ENCODE measurements around the gene GPR137. TPM values are rescaled to one million over a fixed set of nuclear protein-coding genes. Genes with fewer than 3 reads are reported as not detected.

The GPR137 gene
- total and polyA plus RNA-seq, 9 of the 15 experiments (the other 6 are each of a cell fraction or from before 2014, with no cell fraction given): 0.32 to 26.7 (median 10.7) TPM

DNA sequence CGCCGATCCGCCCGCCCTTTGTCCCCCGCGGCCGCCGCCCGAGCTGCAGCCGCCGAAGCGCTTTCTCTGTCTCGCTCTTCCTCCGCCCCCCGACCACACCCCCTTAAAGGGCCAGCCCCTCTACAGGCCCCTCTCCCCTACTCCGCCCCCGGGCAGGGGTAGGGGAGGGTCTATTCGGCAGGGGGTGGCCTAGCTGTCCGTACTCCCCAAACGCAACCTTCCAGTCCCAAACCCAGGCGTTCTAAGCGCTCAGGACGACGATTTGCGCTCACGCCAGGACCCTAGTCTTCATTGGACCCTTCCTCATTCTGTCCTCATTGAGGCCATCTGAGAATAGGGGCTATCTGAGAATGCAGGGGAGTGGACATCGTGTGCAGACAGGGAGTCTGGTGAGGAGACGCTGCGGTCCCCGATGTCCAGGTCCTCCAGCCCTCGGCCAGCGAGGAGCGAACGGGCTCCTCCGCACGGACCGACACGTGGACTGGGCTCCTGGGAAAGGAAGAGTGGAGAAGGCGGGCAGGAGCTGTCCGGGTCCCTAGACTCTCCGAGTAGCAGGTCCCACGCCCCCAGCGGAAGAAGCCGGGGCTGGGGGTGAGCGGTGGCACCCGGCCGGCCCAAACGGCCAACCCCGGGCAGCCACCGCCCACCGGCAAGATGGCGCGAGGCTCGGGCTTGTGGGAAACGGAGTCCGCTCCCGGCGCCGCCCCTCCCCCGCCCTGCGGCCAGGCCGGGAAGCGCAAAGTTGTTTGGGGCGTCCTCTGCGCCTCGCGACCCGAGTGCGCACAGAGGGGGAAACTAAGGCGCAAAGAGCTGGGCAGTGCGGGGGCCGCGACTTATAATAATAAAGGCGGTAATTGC is 38.5 kb upstream of the GPR137 start, which contains the start of gene PPP1R14B (continued):
- TF ChIP-seq FOXJ3 (CRISPR knock-in tag; IDR thresholded peaks at IDR 0.05) (no peak), ZNF324 (CRISPR knock-in tag; IDR thresholded peaks at IDR 0.05) (no peak), ZC3H4 (CRISPR knock-in tag; IDR thresholded peaks at IDR 0.05; ENCODE audit: borderline replicate concordance) (no peak), YY1 (IDR thresholded peaks at IDR 0.05; ENCODE audit: borderline replicate concordance in 1 of 3, control insufficient read depth in 1 of 3, extremely low read depth in 1 of 3, insufficient read depth in 3 of 3, insufficient read length in 1 of 3, insufficient replicate concordance in 2 of 3, low read depth in 1 of 3, low read length in 2 of 3) (peak; percentile 90 to 99 (median 99)), PTRF (tag; IDR thresholded peaks at IDR 0.05) (no peak), HLTF (IDR thresholded peaks at IDR 0.05) (no peak), PHF21A (IDR thresholded peaks at IDR 0.05; ENCODE audit: borderline replicate concordance, low read depth) (no peak), ETV5 (CRISPR knock-in tag; IDR thresholded peaks at IDR 0.05; ENCODE audit: low read depth) (peak; percentile 59; the same call in 1 of the 2 replicates), WHSC1 (IDR thresholded peaks at IDR 0.05; ENCODE audit: low read length) (no peak), ZBTB7A (IDR thresholded peaks at IDR 0.05; ENCODE audit: borderline replicate concordance, control insufficient read depth, low read depth, low read length) (peak; percentile 83), SIN3A (IDR thresholded peaks at IDR 0.05; ENCODE audit: borderline replicate concordance in 2 of 2, control insufficient read depth in 1 of 2, low read depth in 2 of 2, low read length in 2 of 2) (peak; percentile 76 to 78; a peak in 1 of 4 replicates)
- TF ChIP-seq, protein P1, sequence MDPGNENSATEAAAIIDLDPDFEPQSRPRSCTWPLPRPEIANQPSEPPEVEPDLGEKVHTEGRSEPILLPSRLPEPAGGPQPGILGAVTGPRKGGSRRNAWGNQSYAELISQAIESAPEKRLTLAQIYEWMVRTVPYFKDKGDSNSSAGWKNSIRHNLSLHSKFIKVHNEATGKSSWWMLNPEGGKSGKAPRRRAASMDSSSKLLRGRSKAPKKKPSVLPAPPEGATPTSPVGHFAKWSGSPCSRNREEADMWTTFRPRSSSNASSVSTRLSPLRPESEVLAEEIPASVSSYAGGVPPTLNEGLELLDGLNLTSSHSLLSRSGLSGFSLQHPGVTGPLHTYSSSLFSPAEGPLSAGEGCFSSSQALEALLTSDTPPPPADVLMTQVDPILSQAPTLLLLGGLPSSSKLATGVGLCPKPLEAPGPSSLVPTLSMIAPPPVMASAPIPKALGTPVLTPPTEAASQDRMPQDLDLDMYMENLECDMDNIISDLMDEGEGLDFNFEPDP (CRISPR knock-in tag; IDR thresholded peaks at IDR 0.05): no peak
- TF ChIP-seq, protein P2, sequence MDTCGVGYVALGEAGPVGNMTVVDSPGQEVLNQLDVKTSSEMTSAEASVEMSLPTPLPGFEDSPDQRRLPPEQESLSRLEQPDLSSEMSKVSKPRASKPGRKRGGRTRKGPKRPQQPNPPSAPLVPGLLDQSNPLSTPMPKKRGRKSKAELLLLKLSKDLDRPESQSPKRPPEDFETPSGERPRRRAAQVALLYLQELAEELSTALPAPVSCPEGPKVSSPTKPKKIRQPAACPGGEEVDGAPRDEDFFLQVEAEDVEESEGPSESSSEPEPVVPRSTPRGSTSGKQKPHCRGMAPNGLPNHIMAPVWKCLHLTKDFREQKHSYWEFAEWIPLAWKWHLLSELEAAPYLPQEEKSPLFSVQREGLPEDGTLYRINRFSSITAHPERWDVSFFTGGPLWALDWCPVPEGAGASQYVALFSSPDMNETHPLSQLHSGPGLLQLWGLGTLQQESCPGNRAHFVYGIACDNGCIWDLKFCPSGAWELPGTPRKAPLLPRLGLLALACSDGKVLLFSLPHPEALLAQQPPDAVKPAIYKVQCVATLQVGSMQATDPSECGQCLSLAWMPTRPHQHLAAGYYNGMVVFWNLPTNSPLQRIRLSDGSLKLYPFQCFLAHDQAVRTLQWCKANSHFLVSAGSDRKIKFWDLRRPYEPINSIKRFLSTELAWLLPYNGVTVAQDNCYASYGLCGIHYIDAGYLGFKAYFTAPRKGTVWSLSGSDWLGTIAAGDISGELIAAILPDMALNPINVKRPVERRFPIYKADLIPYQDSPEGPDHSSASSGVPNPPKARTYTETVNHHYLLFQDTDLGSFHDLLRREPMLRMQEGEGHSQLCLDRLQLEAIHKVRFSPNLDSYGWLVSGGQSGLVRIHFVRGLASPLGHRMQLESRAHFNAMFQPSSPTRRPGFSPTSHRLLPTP (IDR thresholded peaks at IDR 0.05; ENCODE audit: borderline replicate concordance, extremely low read depth, insufficient read length): no peak
- TF ChIP-seq, protein P3, sequence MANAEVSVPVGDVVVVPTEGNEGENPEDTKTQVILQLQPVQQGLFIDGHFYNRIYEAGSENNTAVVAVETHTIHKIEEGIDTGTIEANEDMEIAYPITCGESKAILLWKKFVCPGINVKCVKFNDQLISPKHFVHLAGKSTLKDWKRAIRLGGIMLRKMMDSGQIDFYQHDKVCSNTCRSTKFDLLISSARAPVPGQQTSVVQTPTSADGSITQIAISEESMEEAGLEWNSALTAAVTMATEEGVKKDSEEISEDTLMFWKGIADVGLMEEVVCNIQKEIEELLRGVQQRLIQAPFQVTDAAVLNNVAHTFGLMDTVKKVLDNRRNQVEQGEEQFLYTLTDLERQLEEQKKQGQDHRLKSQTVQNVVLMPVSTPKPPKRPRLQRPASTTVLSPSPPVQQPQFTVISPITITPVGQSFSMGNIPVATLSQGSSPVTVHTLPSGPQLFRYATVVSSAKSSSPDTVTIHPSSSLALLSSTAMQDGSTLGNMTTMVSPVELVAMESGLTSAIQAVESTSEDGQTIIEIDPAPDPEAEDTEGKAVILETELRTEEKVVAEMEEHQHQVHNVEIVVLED (CRISPR knock-in tag; IDR thresholded peaks at IDR 0.05): 0 out of 2 replicates have a peak, but pooled peaks have one; percentile 28
